MG63 (cell line): ENCODE measurements around the gene ANXA2. TPM values are rescaled to one million over a fixed set of nuclear protein-coding genes. Genes with fewer than 3 reads are reported as not detected.

Experiments used
- DNase-seq: peaks from one replicate; pipeline ENCODE4 v3.0.0-alpha.2; 2020
- H3K27me3 ChIP-seq: fragments of 250-450 bp; sonication (Bioruptor Pico); 2 replicates; pipeline ENCODE4 v1.5.1; 2020; ENCODE audit warnings: mild to moderate bottlenecking, moderate library complexity
- H3K36me3 ChIP-seq: fragments of 250-450 bp; sonication (Bioruptor Pico); 2 replicates; pipeline ENCODE4 v1.5.1; 2020; ENCODE audit warnings: mild to moderate bottlenecking, moderate library complexity
- H3K4me3 ChIP-seq: fragments of 250-450 bp; sonication (Bioruptor Pico); 2 replicates; pipeline ENCODE4 v1.5.1; 2020; ENCODE audit warnings: mild to moderate bottlenecking, moderate library complexity
- H3K9me3 ChIP-seq: fragments of 250-450 bp; sonication (Bioruptor Pico); 2 replicates; pipeline ENCODE4 v1.5.1; 2020; ENCODE audit warnings: mild to moderate bottlenecking, moderate library complexity
- total RNA-seq: library from RNA; depleted of rRNA; stranded (reverse); fragments of >200 nt; shearing (Covaris generic); gene quantifications from 2 replicates; pipeline ENCODE4 v1.2.3, GENCODE V29; 2014; ENCODE audit warnings: low replicate concordance

Gene ANXA2
- total RNA-seq, 1 experiment from 2014 or later = 5,310 TPM

DNA sequence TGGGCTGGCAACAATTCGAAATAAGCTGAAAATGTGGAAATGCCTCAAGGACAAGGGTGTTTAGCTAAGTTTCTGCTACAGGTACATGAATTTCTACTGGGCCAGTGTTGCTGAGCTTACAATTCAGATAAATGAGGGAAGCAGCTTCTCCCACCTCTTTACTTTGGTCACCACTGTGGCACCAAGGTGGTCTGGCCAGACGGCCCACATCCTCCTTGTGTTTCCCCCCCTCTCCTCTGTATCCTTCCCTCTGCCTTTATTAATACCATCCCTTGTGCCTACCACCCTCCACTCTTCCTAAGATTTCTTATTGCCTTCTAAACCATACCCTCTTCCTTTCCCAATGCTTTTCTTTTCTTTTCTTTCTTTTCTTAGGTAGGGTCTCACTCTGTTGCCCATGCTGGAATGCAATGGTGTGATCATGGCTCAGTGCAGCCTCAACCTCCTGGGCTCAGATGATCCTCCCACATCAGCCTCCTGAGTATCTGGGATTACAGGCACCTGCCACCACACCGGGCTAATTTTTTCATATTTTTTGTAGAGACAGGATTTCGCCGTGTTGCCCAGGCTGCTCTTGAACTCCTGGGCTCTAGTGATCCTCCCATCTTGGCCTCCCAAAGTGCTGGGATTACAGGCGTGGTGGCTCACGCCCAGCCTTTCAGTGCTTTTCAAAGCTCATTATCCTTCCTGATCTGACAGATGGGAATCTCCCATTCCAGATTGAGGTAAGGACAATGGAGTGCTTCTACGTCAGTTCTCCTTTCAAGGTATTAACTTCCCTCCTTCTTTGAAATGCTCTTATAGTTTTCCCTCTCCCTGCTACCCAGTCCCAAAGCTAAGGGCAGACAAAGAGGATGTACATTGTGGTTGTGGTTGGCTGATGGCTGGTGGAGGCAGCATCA, 14.8 kb downstream of the ANXA2 start:
- Histone ChIP-seq H3K4me3 (no peak overlapping the region), H3K27me3 (no peaks in the 10 kb centered on the region), H3K36me3 (peaks cover 98% of the 10 kb centered on the region), H3K9me3 (no peaks in the 10 kb centered on the region)
- no peak for DNase-seq

DNA sequence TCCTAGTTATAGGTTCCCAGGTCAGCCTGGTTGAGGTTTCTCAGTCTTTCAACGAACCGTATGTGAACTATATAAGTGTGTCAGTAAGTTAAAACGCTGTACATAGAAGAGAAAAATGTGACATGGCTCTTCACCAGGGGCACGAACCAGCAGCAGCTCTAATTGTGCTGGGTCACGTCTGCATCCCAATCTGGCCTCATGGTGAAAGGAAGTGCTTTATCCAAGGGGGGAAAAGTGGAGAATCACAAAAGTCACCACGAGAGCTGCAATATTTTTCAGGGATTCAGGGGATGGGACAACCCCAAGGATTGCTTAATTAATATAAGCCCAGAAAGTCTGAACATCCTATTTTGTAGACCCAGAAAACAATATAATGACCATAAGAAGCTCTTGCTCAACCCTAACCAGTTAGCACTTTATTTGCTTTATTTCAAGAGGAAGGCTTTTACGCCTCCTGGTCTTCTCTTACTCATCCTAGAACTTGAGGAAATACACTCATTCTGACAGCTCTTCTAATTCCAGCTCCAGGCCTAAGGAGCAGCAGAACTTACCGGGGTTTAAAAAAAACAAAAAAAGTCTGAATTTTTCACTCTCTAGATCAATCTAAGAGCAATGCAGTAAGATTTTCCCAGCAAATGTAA, 16.5 kb downstream of the ANXA2 start:
- no peak for DNase-seq
- peaks cover 99% of the 10 kb centered on the region for H3K36me3 ChIP-seq

DNA sequence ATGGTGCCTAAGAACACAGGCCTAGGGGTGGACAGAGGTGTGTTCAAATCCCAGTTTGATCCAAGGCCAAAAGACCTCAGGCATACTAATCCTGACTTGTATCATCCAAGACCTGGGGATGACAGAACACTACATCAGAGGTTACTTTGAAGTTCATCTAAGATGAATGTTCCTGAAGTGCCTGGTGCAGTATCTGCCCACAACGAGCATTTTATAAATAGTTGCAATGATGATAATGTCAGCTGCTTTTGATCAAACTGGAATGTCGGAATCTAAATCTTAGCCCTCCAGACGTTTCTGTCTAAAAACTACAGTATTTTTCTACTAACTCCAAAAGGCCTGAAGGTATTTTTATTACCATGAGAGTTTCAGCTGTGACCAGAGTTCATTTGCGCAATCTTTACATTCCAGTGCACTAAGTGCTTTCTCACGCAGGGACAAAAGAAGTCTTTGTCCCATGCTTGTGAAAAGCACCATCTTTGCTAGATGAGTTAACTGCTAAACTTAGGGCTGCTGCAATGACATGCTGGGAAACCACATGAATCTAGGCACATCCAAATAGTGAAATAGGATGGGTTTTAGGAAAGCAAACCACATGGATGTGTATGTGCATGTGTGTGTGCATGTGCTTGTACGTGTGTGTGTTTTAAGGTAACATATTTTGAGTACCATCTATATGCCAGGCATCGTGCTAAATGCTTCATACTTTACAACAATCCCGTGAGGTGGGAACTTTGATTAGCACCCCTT, 18.1 kb downstream of the ANXA2 start:
- H3K9me3 ChIP-seq = no peaks in the 10 kb centered on the region
- H3K36me3 ChIP-seq = peaks cover 97% of the 10 kb centered on the region
- no peak for DNase-seq
- H3K27me3 ChIP-seq = no peaks in the 10 kb centered on the region
- no peak overlapping the region for H3K4me3 ChIP-seq

More for the DNA sequence above, 16.5 kb downstream of the ANXA2 start:
- no peaks in the 10 kb centered on the region for H3K9me3 ChIP-seq
- no peaks in the 10 kb centered on the region for H3K27me3 ChIP-seq
- no peak overlapping the region for H3K4me3 ChIP-seq

DNA sequence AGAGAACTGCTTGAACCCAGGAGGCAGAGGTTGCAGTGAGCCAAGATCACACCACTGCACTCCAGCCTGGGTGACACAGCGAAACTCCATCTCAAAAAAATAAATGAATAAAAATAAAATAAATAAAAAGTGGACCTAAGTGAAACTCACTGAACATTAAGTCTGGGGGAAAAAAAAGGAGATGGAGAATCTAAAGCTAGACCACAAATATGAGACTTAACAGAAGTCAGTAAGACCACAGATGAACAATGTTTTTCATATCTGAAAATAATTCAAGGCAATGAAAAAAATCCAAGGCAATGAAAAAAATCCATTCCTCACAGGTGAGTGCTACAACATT, 18.6 kb downstream of the ANXA2 start:
- Histone ChIP-seq H3K36me3 (peaks cover 96% of the 10 kb centered on the region), H3K27me3 (no peaks in the 10 kb centered on the region), H3K9me3 (no peaks in the 10 kb centered on the region), H3K4me3 (no peak overlapping the region)
- no peak for DNase-seq

DNA sequence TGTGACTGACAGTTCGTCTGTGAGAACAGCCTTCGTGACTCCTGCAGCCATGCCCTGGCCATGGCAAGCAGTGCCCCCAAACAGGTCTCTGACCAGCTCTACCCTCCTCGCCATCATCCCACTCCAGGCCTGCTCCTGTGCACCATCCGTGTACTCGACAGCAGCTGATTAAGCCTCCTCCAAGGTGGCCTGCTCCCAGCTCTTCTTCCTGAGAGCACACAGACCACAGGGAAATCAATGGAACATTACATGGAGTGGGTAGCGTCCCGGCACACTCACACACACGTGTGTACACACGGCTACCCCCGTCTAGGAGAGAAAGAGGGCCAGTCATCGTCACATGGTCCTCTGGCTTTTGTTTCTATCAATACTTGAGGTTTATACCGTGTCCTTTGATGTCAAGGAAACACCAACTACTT, 21.1 kb downstream of the ANXA2 start:
- H3K27me3 ChIP-seq = no peaks in the 10 kb centered on the region
- H3K4me3 ChIP-seq = no peak overlapping the region
- H3K36me3 ChIP-seq = peaks cover 97% of the 10 kb centered on the region
- no peak for DNase-seq
- H3K9me3 ChIP-seq = no peaks in the 10 kb centered on the region

DNA sequence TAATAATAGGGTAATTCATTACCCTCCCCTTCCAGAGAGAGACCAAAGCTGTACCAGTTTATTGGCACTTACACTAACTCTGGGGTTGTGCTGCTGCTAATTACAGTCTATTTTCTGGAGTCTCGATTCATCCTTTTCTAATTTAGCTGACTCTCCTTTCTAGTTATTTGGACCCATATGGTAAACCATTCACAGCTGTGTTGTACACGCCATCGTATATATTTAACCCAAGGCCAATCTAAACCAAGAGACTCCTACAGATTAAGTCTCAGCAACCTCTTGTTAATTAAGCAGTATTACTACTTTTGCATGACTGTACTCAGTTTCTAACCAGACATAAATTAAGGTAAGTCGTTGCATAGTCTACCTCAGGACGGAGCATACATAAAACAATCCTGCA, 22.5 kb downstream of the ANXA2 start:
- DNase-seq = no peak
- Histone ChIP-seq H3K9me3 (no peaks in the 10 kb centered on the region), H3K36me3 (peaks cover 93% of the 10 kb centered on the region), H3K4me3 (no peak overlapping the region), H3K27me3 (no peaks in the 10 kb centered on the region)

DNA sequence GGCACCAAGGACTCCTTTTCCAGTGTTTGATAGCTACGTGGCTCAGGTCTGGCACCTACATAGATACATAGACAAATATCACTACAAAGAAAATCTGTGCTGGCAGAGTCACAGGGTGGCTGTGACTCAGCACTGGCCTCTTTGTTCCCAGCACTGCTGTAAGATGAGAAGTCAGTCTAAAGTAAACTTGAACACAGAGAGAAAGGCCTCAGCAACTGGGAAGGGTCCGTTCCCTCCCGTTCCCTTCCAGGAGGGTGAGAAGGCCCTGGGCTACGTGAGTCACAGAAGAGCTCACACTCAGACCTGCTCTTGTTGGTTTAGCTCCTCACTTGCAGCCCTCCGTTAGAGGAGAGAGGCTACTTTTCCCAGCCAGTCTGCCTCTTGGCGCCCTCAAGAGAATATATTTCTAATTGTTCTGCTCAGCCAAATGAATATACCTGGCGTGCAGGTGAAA, 23.1 kb downstream of the ANXA2 start:
- no peaks in the 10 kb centered on the region for H3K27me3 ChIP-seq

DNA sequence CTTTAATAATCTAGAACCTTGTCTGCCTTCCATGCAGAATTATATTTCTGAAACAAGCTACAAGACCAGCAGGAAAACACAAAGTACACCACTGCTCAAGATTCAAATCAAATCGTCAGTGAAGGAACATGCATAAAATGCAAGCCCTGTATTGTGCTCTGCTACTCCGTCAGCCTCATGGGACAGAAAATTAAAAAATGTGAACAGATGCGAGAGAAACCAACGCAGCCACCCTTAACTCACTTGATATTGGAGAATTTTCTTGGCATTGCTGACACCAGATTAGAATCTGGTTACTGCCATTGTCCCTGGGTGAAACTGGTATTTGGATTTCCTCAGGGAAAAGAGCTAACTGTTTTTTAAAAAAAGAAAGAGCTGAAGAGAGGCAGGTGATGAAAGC, 23.6 kb downstream of the ANXA2 start:
- no peaks in the 10 kb centered on the region; the same call in 1 of the 2 replicates for H3K9me3 ChIP-seq
- H3K36me3 ChIP-seq = peaks cover 93% of the 10 kb centered on the region
- no peak overlapping the region for H3K4me3 ChIP-seq
- no peak for DNase-seq
- H3K27me3 ChIP-seq = no peaks in the 10 kb centered on the region

More for the DNA sequence above, 23.1 kb downstream of the ANXA2 start:
- no peak overlapping the region for H3K4me3 ChIP-seq
- no peaks in the 10 kb centered on the region; the same call in 1 of the 2 replicates for H3K9me3 ChIP-seq
- peaks cover 93% of the 10 kb centered on the region for H3K36me3 ChIP-seq
- peak; percentile 96 for DNase-seq

DNA sequence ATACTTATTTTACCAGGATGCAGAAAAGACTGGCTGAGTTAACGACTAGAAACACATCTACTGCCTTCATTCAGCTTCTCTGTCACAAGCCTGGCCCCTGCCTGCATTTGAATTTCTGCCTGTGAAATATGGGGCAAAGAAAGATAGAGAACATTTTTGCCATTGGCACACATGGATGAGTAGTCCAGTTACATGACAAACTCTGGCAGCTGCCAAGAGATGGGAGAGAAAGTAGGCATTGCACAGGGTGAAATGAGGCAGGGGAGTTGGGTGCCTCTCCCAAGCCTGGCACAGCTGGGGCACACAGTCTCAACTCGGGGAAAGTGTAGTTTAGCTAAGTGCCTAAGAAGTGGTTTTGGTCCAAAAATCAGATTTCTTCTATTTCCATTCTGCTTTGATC, 24.0 kb downstream of the ANXA2 start:
- Histone ChIP-seq H3K36me3 (peaks cover 93% of the 10 kb centered on the region), H3K27me3 (no peaks in the 10 kb centered on the region), H3K9me3 (no peaks in the 10 kb centered on the region; the same call in 1 of the 2 replicates), H3K4me3 (no peak overlapping the region)
- DNase-seq = no peak

DNA sequence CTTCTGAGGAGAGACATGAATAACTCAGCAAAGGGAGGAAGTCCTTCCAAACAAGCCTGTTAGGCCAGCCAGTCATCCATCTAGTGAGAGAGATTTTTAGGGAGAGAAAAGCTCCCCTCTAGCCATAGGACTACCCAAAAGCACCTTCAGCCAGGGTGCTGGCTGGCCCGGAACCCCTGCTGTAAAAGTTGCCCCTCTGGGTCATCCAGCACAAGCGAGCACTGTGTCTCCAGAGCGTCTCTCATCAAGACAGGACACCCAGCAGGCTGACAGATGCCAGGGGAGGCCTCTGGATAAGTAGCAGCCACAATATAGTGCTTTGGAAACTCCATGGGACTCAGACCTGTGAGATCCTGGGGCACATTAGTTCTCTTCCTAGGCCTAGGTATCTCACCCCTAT, 24.5 kb downstream of the ANXA2 start:
- DNase-seq = no peak
- Histone ChIP-seq H3K4me3 (no peak overlapping the region), H3K9me3 (no peaks in the 10 kb centered on the region; the same call in 1 of the 2 replicates), H3K27me3 (no peaks in the 10 kb centered on the region), H3K36me3 (peaks cover 93% of the 10 kb centered on the region)

DNA sequence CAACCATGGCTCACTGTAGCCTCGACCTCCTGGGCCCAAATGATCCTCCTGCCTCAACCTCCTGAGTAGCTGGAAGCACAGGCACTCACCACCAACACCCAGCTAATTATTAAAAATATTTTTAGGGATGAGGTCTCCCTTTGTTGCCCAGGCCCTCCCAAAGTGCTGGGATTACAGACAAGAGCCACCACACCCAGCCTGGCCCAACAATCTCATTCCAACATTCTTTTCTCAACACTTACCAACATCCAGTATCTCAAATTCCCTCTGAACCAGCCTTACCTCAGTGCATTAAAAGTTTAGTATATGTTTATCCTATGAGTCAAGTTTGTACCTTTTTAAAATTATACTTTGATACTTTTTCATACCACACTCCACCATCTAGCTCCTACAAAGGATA, 25.0 kb downstream of the ANXA2 start:
- peak; percentile 59 for DNase-seq
- Histone ChIP-seq H3K27me3 (no peaks in the 10 kb centered on the region), H3K9me3 (no peaks in the 10 kb centered on the region; the same call in 1 of the 2 replicates), H3K4me3 (no peak overlapping the region), H3K36me3 (peaks cover 89% of the 10 kb centered on the region)

DNA sequence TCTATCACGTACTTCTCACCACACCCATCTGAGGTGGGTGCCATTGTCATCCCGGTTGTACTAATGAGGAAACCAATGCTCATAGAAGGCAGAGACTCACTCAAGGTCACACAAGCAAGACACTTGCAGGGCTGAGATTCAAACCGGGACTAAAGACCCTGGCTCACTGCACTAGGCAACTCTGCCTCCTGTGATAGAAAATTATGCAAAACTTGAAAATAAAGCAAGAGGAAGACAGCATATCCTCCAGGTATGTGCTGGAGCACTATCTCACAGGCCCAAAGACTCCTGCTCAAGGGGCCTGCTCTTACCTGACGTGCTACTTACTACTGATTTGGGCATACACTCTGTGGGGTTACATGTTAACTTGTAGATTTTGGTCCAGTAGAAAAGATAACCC, 25.6 kb downstream of the ANXA2 start:
- no peak overlapping the region for H3K4me3 ChIP-seq
- no peaks in the 10 kb centered on the region; the same call in 1 of the 2 replicates for H3K9me3 ChIP-seq
- DNase-seq = no peak
- H3K27me3 ChIP-seq = no peaks in the 10 kb centered on the region
- H3K36me3 ChIP-seq = peaks cover 84% of the 10 kb centered on the region

DNA sequence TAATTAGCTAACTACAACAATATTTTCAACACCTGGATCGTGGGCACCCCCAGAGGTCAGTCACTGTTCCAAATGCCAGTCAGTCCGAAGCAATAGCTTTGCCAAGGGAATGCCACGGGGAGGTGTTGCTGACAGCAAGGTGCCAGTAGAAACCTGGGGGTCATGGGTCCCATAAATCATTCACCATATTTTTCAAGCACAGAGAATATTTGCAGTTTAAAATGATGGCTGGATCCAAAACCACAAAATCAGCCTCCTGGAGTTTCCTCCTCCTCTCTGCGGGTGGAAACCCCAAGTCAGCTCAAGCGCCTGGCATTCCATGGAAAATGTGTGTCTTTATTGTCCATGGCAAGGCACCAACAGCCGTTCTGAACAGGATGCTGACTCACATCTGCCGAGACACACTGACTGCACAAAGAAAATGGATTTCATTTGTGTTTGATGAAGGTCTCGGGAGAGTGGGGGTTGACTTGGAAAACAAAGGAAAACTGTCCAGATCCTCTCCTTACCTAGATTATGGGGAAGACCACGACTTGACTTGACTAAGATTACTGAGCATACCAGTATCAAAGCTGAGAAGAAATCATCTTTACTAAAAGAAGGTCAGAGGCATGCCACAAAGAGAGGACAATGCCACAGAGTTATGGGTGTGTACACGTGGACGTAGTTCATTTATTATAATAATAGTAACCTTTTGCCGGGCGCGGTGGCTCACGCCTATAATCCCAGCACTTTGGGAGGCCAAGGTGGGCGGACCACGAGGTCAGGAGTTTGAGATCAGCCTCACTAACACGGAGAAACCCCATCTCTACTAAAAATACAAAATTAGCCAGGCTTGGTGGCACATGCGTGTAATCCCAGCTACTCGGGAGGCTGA, 26.4 kb downstream of the ANXA2 start:
- H3K4me3 ChIP-seq = no peak overlapping the region
- no peaks in the 10 kb centered on the region; the same call in 1 of the 2 replicates for H3K9me3 ChIP-seq
- H3K27me3 ChIP-seq = no peaks in the 10 kb centered on the region
- peaks cover 76% of the 10 kb centered on the region for H3K36me3 ChIP-seq
- DNase-seq = peak; percentile 97

DNA sequence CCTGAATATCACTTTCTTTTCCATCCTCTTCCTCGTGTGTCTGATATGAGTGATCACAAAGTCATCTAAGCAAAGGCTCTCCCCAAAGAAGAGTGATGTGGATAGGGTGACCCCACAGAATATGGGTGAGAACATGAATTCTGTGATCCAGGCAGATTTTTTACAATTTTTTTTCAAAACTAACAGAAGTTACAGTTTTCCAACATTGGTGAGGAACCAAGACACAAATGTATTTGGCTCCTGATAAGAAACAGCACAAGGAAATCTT, 27.0 kb downstream of the ANXA2 start:
- H3K36me3 ChIP-seq = peaks cover 70% of the 10 kb centered on the region
- no peak overlapping the region for H3K4me3 ChIP-seq
- H3K9me3 ChIP-seq = no peaks in the 10 kb centered on the region; the same call in 1 of the 2 replicates
- no peaks in the 10 kb centered on the region for H3K27me3 ChIP-seq
- DNase-seq = no peak

DNA sequence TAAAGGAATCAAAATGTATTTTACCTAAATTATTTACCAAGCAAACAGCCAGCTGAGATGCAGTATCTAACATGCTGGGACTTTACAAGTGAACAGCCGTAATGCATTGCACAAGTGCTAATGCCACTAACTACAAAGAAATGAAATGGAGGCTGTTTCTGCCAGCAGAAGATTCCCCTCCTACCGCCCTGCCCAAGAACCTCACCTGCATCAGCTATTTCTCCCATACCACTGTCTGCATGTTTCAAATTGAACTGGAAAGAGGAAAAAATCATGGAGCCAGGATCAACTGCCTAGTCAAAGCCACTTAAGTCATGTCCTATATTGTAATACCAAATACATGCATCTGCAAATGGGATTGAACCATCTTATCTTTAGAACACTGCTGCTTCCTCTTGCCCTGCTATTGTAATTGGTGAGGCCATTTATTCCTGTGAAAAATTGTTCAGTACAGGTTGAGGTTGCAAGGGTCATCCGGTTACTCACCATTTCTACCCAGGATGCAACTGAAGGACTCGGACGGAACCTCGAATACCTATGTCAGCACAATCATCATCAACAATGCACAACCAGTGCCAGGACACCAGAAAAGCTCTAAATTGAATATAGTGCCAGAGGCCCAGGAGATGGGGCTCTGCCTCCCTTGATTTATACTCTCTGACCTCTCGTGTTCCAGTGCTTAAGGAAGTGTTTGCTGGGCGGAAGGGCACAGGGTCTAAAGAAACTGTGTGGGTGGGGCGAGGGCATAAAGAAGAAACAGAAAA, 27.5 kb downstream of the ANXA2 start:
- H3K36me3 ChIP-seq = peaks cover 67% of the 10 kb centered on the region
- no peaks in the 10 kb centered on the region for H3K27me3 ChIP-seq
- no peak for DNase-seq
- H3K9me3 ChIP-seq = no peaks in the 10 kb centered on the region; the same call in 1 of the 2 replicates
- no peak overlapping the region for H3K4me3 ChIP-seq

DNA sequence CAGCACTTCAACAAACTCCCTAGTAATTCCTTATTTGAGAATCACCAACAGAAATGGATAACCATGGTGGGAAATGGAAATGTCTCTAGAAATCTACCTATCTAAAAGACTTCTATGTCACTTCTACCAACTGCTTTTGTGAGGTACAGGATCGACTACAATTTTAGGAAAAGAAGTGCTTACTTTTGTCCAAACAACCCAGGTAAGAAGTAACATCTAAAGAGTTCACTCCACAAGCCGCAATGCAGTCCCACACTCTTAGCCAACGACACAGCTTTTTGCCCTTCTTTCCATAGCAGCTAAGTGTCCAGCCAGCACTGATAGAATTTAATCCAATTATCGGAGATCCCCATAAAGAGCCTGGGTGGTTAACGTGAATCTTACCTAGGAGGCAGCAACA, 28.1 kb downstream of the ANXA2 start:
- no peaks in the 10 kb centered on the region; the same call in 1 of the 2 replicates for H3K9me3 ChIP-seq
- DNase-seq = no peak
- peaks cover 69% of the 10 kb centered on the region for H3K36me3 ChIP-seq
- H3K4me3 ChIP-seq = no peak overlapping the region
- no peaks in the 10 kb centered on the region for H3K27me3 ChIP-seq
